ENCODE data around the gene TGFA.

GRCh38 chr2:70556608-70557007 lies 3.0 kb upstream of the TGFA start:
- TF ChIP-seq CTCF (IDR thresholded peaks at IDR 0.05) (no peak), POLR2A (IDR thresholded peaks at IDR 0.05) (no peak), EP300 (IDR thresholded peaks at IDR 0.05) (no peak)
